ENCODE data around the gene PEX26. TPM values are rescaled to one million over a fixed set of nuclear protein-coding genes. Genes with fewer than 3 reads are reported as not detected.

Gene PEX26
- total and polyA plus RNA-seq, 2 of the 13 experiments (the other 11 are each of a cell fraction or from before 2014, with no cell fraction given) = 10.6 to 25.1 TPM

DNA sequence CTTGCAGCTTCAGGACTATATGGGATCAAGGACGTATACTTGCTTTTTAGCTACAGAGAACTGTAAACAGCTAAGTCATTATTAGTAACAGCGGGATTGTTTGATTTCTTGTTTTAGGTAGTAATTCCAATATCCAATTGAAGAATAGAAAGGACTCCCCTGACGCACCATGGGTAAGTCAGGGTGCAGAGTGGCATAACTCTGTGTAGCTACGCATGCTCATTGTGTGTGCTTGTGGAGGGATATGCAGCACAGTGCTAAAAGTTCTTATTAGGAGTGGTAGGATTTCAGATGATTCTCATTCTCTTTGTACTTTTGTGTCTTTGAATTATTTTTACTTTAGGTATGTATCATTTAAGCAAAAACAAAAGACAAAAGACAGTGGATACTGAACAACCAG is 7.7 kb upstream of the PEX26 start (continued):
- no peak for TF ChIP-seq MTA1 (CRISPR knock-in tag; IDR thresholded peaks at IDR 0.05; ENCODE audit: borderline replicate concordance)
- no peak for TF ChIP-seq ZNF292 (CRISPR knock-in tag; IDR thresholded peaks at IDR 0.05; ENCODE audit: borderline replicate concordance, low read depth)
- TF ChIP-seq, protein P1, sequence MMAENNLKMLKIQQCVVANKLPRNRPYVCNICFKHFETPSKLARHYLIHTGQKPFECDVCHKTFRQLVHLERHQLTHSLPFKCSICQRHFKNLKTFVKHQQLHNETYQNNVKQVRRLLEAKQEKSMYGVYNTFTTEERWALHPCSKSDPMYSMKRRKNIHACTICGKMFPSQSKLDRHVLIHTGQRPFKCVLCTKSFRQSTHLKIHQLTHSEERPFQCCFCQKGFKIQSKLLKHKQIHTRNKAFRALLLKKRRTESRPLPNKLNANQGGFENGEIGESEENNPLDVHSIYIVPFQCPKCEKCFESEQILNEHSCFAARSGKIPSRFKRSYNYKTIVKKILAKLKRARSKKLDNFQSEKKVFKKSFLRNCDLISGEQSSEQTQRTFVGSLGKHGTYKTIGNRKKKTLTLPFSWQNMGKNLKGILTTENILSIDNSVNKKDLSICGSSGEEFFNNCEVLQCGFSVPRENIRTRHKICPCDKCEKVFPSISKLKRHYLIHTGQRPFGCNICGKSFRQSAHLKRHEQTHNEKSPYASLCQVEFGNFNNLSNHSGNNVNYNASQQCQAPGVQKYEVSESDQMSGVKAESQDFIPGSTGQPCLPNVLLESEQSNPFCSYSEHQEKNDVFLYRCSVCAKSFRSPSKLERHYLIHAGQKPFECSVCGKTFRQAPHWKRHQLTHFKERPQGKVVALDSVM (CRISPR knock-in tag; IDR thresholded peaks at IDR 0.05) = no peak
- TF ChIP-seq ZNF205 (CRISPR knock-in tag; IDR thresholded peaks at IDR 0.05) = no peak

DNA sequence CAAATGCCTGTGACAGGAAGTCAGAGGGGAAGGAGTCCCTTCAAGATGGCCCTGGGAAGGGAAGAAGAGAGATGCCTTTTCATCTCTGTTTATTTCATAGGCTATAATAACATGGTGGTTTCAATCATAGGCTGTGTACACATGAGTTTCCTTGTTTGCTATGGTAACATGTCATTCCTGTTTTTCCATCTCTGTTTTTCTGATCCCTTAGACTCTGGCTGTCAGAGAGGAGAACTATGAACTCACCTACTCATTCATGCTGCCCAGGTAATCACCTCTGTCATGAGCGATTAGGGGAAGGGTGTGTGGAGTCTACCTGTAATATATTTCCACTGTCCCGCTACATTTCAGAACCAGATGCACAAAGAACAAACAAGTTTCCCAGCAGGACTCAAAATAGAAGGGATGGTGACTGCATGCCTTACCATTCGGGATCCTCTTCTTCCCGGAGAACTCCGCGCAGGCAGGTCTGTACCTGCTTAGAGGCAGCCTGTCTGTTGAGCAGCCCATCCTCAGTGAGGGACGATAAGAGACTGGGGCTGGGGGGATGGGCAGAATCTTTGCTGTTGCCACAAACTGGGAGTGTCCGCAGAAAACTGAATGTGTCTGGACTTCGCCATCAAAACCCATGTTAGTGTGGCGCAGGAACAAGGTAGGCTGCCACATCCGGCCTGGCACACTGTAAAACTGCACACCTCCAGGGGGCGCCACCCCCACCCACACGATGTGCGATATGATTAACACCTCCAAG is 7.1 kb upstream of the PEX26 start:
- H3K4me3 ChIP-seq (replicated peaks in 1 of 3; ENCODE audit: insufficient read depth in 1 of 3, low read depth in 2 of 3, low read length in 3 of 3) = no peak overlapping the region
- CTCF ChIA-PET (ENCODE audit: low intra/inter-chr PET ratio, low total read pairs) = no interaction called here
- POLR2A ChIA-PET = no interaction called here
- no peaks in the 10 kb centered on the region for H3K9me3 ChIP-seq (ENCODE audit: low read length)
- intact Hi-C loops (cut with micrococcal nuclease; ENCODE audit: unreplicated experiment) = no loop called here
- H4K20me1 ChIP-seq (ENCODE audit: insufficient read depth, low read length) = no peaks in the 10 kb centered on the region
- H3K4me1 ChIP-seq (ENCODE audit: insufficient read depth, low read length) = peaks cover 68% of the 10 kb centered on the region
- 66% methylated on average over 12 of the region's 14 CpGs for WGBS (ENCODE audit: low lambda C conversion rate)
- FAIRE-seq (no peak), ATAC-seq (no peak; the same call in 2 of the 3 replicates), DNase-seq (ENCODE audit: low spot score) (peak; percentile 25)
- H3K27ac ChIP-seq (ENCODE audit: extremely low read length, insufficient read depth, low read length) = no peak overlapping the region
- no peaks in the 10 kb centered on the region for H3K27me3 ChIP-seq (ENCODE audit: control insufficient read depth in 1 of 2, insufficient read depth in 2 of 2, low read length in 2 of 2)
- H3K4me2 ChIP-seq (ENCODE audit: low read depth, low read length) = no peak overlapping the region; the same call in 1 of the 2 replicates
- BruUV-seq (replicated peaks) = no TSS peak
- in situ Hi-C loops (cut with HindIII; ENCODE audit: extremely low pct_ligation_motif_present, low pct_unique_long_range_greater_than_20kb) = loop anchor here (5.0 to 10.0 kb wide), 2 partner anchors 68 to 156 kb away; no protein-coding TSS in a partner anchor
- H3K36me3 ChIP-seq (replicated peaks in 1 of 2; ENCODE audit: control insufficient read depth in 1 of 2, insufficient read depth in 2 of 2, low read length in 2 of 2) = no peaks in the 10 kb centered on the region
- no peaks in the 10 kb centered on the region for H3K79me2 ChIP-seq (ENCODE audit: insufficient read depth, low read length)
- H2AFZ ChIP-seq (ENCODE audit: low read length) = no peak overlapping the region
- no peak overlapping the region for H3K9ac ChIP-seq (ENCODE audit: insufficient read depth, low read depth, low read length)
- TF ChIP-seq, protein P2, sequence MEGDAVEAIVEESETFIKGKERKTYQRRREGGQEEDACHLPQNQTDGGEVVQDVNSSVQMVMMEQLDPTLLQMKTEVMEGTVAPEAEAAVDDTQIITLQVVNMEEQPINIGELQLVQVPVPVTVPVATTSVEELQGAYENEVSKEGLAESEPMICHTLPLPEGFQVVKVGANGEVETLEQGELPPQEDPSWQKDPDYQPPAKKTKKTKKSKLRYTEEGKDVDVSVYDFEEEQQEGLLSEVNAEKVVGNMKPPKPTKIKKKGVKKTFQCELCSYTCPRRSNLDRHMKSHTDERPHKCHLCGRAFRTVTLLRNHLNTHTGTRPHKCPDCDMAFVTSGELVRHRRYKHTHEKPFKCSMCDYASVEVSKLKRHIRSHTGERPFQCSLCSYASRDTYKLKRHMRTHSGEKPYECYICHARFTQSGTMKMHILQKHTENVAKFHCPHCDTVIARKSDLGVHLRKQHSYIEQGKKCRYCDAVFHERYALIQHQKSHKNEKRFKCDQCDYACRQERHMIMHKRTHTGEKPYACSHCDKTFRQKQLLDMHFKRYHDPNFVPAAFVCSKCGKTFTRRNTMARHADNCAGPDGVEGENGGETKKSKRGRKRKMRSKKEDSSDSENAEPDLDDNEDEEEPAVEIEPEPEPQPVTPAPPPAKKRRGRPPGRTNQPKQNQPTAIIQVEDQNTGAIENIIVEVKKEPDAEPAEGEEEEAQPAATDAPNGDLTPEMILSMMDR (CRISPR knock-in tag; IDR thresholded peaks at IDR 0.05) = peak; percentile 35; the same call in 1 of the 2 replicates
- TF ChIP-seq SAP130 (CRISPR knock-in tag; IDR thresholded peaks at IDR 0.05; ENCODE audit: low read depth) = peak; percentile 27; the same call in 1 of the 2 replicates
- TF ChIP-seq ZNF121 (CRISPR knock-in tag; IDR thresholded peaks at IDR 0.05) = no peak
- TF ChIP-seq ADNP (CRISPR knock-in tag; IDR thresholded peaks at IDR 0.05) = peak; percentile 40; the same call in 1 of the 2 replicates
- TF ChIP-seq FOXA3 (CRISPR knock-in tag; IDR thresholded peaks at IDR 0.05) = peak; percentile 43; the same call in 1 of the 2 replicates
- TF ChIP-seq, protein P3, sequence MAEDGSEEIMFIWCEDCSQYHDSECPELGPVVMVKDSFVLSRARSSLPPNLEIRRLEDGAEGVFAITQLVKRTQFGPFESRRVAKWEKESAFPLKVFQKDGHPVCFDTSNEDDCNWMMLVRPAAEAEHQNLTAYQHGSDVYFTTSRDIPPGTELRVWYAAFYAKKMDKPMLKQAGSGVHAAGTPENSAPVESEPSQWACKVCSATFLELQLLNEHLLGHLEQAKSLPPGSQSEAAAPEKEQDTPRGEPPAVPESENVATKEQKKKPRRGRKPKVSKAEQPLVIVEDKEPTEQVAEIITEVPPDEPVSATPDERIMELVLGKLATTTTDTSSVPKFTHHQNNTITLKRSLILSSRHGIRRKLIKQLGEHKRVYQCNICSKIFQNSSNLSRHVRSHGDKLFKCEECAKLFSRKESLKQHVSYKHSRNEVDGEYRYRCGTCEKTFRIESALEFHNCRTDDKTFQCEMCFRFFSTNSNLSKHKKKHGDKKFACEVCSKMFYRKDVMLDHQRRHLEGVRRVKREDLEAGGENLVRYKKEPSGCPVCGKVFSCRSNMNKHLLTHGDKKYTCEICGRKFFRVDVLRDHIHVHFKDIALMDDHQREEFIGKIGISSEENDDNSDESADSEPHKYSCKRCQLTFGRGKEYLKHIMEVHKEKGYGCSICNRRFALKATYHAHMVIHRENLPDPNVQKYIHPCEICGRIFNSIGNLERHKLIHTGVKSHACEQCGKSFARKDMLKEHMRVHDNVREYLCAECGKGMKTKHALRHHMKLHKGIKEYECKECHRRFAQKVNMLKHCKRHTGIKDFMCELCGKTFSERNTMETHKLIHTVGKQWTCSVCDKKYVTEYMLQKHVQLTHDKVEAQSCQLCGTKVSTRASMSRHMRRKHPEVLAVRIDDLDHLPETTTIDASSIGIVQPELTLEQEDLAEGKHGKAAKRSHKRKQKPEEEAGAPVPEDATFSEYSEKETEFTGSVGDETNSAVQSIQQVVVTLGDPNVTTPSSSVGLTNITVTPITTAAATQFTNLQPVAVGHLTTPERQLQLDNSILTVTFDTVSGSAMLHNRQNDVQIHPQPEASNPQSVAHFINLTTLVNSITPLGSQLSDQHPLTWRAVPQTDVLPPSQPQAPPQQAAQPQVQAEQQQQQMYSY (CRISPR knock-in tag; IDR thresholded peaks at IDR 0.05) = peak; percentile 13; the same call in 1 of the 2 replicates
- TF ChIP-seq, protein P4, sequence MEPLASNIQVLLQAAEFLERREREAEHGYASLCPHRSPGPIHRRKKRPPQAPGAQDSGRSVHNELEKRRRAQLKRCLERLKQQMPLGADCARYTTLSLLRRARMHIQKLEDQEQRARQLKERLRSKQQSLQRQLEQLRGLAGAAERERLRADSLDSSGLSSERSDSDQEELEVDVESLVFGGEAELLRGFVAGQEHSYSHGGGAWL (CRISPR knock-in tag; IDR thresholded peaks at IDR 0.05) = no peak
